Type B pancreatic cell (in vitro differentiated cells): Measurements from ENCODE around the gene OR56A1. TPM values are rescaled to one million over a fixed set of nuclear protein-coding genes. Genes with fewer than 3 reads are reported as not detected.
"Not testable (repeated sequence)": the region's sequence is repeated elsewhere in the genome, so short reads cannot be mapped to it uniquely, and the experiment has no call there.

Experiments used
- DNase-seq: peaks from one replicate; pipeline ENCODE4 v3.0.0; 2021; ENCODE audit warnings: mixed read lengths; ENCODE audit not compliant: unreplicated experiment; ENCODE audit errors: extremely low spot score
- H3K27ac Mint-ChIP-seq: 2 replicates; pipeline ENCODE4 v1.8.0; 2021; ENCODE audit warnings: mild to moderate bottlenecking, mixed read lengths
- H3K27me3 Mint-ChIP-seq: 2 replicates; pipeline ENCODE4 v1.8.0; 2021; ENCODE audit warnings: mixed read lengths
- H3K36me3 Mint-ChIP-seq: 2 replicates; pipeline ENCODE4 v1.8.0; 2021; ENCODE audit warnings: mixed read lengths
- H3K4me1 Mint-ChIP-seq: one replicate; pipeline ENCODE4 v1.8.0; 2021; ENCODE audit warnings: mixed read lengths; ENCODE audit not compliant: unreplicated experiment
- H3K4me3 Mint-ChIP-seq: 2 replicates; pipeline ENCODE4 v1.8.0; 2021; ENCODE audit warnings: mild to moderate bottlenecking, mixed read lengths
- H3K9me3 Mint-ChIP-seq: 2 replicates; pipeline ENCODE4 v1.8.0; 2021; ENCODE audit warnings: mixed read lengths
- long read RNA-seq: library from polyadenylated mRNA; unstranded; transcript quantifications from one replicate; pipeline ENCODE4 v2.0.0, GENCODE V29; 2020
- total RNA-seq: library from RNA; stranded (reverse); gene quantifications from 2 replicates; pipeline ENCODE4 v1.2.1, GENCODE V29; 2021; ENCODE audit warnings: low replicate concordance
- TF ChIP-seq, protein P1 (sequence below): fragments of 200-600 bp; sonication (generic); conservative IDR thresholded peaks from 2 replicates; pipeline ENCODE4 v1.5.0; 2021; ENCODE audit warnings: antibody characterized with exemption, mild to moderate bottlenecking

Gene OR56A1, protein sequence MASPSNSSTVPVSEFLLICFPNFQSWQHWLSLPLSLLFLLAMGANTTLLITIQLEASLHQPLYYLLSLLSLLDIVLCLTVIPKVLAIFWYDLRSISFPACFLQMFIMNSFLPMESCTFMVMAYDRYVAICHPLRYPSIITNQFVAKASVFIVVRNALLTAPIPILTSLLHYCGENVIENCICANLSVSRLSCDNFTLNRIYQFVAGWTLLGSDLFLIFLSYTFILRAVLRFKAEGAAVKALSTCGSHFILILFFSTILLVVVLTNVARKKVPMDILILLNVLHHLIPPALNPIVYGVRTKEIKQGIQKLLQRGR
- not detected in 2 replicates for total RNA-seq
- long read RNA-seq, result 0 reads

DNA sequence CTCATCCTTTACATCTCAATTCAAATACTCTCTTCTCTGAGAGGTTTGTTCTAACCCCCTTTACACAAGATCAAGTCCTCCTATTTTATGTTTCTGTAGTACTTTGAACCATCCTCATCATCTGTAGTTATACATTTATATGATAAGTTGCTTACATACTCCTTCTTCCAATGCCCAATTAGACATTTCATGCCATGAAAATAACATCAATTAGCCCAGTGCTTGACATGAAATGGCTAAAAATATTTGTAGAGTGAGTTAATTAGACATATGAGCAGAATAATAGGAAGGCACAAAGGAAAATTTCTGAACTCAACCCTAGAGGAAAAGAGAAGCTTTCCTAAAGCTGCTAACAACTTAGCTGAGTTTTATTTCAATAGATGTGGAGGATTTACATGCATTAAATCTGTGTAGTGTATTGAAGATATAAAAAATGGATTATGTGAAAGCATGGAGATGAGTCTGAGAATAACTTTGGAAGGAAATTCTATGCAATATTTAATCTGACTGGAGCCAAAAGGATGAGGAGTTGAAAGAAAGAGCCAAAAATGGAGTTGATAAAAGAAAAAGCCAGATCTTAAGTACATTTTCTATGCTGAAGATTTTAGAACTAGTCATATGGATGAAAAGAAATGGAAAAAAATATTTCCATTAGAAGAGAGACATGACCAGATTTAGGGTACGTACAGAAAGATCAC, at the start of gene OR56A1:
TSS of gene OR56A1 (minus strand) at position 51 of the 698 bp plus-strand sequence. CDS start 3,066 bp downstream, outside the sequence.
- H3K4me3 Mint-ChIP-seq, result no peak within 1 kb of the TSS
- TF ChIP-seq, protein P1, sequence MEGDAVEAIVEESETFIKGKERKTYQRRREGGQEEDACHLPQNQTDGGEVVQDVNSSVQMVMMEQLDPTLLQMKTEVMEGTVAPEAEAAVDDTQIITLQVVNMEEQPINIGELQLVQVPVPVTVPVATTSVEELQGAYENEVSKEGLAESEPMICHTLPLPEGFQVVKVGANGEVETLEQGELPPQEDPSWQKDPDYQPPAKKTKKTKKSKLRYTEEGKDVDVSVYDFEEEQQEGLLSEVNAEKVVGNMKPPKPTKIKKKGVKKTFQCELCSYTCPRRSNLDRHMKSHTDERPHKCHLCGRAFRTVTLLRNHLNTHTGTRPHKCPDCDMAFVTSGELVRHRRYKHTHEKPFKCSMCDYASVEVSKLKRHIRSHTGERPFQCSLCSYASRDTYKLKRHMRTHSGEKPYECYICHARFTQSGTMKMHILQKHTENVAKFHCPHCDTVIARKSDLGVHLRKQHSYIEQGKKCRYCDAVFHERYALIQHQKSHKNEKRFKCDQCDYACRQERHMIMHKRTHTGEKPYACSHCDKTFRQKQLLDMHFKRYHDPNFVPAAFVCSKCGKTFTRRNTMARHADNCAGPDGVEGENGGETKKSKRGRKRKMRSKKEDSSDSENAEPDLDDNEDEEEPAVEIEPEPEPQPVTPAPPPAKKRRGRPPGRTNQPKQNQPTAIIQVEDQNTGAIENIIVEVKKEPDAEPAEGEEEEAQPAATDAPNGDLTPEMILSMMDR, result no peak
- no peaks in the 10 kb centered on the region for H3K27me3 Mint-ChIP-seq
- no peaks in the 10 kb centered on the region for H3K36me3 Mint-ChIP-seq
- no peak within 1 kb of the TSS for H3K27ac Mint-ChIP-seq
- no peaks in the 10 kb centered on the region for H3K4me1 Mint-ChIP-seq
- no peaks in the 10 kb centered on the region for H3K9me3 Mint-ChIP-seq
- no peak for DNase-seq

DNA sequence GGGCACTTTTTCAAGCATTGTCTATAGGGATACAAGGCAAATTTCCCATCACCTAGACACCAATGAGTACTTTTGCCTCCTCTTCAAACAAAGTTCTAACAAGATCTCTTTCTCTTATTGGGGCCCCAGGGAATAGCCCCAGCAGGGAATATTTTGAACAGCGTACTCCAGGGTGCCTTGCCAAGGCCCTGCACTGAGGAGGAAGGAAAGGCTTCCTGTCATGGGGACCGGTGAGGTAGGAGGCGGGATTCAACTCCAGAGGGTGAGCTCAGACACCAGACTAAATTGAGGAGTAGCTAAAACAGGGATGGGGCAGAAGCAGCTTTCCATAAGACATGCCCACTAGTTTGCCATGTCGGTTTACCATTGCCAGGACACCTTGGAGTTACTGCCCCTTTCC, 48.9 kb upstream of the OR56A1 start:
- no peaks in the 10 kb centered on the region for H3K4me1 Mint-ChIP-seq
- DNase-seq, result no peak
- no peaks in the 10 kb centered on the region for H3K36me3 Mint-ChIP-seq
- TF ChIP-seq, protein P1, result no peak
- no peak overlapping the region for H3K27ac Mint-ChIP-seq
- H3K9me3 Mint-ChIP-seq, result no peaks in the 10 kb centered on the region
- H3K27me3 Mint-ChIP-seq, result no peaks in the 10 kb centered on the region
- H3K4me3 Mint-ChIP-seq, result no peak overlapping the region

DNA sequence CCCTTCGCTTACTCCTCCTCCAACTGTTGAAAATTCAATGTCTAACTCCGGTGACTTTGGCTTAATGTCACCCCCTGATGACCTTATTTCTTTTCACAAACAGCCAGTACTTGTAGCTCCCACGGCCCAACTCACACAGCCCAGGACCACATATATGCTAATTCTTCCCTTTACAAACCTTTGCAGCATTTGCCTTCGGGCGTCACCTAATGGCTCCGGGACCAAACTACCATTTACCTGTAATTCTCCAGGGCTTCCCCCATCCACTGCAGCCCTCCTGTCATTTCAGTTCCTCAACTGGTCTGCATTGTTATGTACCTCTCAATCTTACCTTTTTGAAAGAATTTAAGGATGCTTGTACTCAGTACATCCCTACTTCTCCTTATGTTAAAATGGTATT, 47.2 kb upstream of the OR56A1 start:
- Mint-ChIP-seq H3K9me3 (no peaks in the 10 kb centered on the region), H3K4me1 (no peaks in the 10 kb centered on the region), H3K27ac (no peak overlapping the region), H3K36me3 (no peaks in the 10 kb centered on the region), H3K4me3 (no peak overlapping the region), H3K27me3 (no peaks in the 10 kb centered on the region)
- TF ChIP-seq, protein P1, result no peak
- DNase-seq, result no peak

DNA sequence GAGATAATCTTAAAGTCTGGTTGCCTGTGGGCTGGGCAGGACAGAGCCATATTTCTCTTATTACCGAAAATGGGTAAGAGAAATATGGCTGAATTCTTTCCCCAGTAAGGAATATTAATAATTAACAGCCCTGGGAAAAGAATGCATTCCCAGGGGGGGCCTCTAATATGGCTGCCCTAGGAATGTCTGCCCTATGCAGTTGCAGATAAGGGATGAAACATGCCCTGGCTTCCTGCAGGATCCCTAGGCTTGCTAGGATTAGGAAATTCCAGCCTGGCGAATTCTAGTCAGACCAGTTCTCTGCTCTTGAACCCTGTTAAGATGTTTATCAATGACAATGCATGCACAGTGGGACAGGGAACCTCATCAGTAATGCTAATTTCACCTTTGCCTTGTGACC, 45.9 kb upstream of the OR56A1 start:
- not testable (repeated sequence) for H3K27me3 Mint-ChIP-seq, DNase-seq, H3K27ac Mint-ChIP-seq, H3K4me3 Mint-ChIP-seq, H3K36me3 Mint-ChIP-seq, H3K9me3 Mint-ChIP-seq, H3K4me1 Mint-ChIP-seq

DNA sequence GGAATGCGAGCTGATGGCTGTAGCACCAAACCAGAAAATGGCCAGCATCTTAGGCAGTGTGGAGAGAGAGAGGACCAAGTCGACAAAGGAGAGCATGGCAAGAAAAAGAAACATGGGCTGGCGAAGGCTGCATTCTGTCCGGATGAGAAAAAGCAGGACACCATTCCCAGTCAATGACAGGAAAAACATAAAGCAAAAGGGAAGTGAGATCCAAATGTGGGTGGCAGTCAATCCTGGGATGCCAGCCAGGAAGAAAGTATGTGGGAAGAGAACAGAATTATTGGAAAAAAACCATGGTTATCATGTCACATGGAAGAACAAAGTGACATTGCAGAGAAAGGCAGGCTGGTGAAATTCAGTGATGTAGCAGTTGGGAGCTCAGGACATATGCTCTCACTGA, 36.9 kb upstream of the OR56A1 start:
- H3K27me3 Mint-ChIP-seq, result no peaks in the 10 kb centered on the region
- TF ChIP-seq, protein P1, result no peak
- H3K27ac Mint-ChIP-seq, result no peak overlapping the region
- DNase-seq, result no peak
- no peaks in the 10 kb centered on the region for H3K36me3 Mint-ChIP-seq
- no peaks in the 10 kb centered on the region for H3K4me1 Mint-ChIP-seq
- H3K4me3 Mint-ChIP-seq, result no peak overlapping the region
- no peaks in the 10 kb centered on the region for H3K9me3 Mint-ChIP-seq

DNA sequence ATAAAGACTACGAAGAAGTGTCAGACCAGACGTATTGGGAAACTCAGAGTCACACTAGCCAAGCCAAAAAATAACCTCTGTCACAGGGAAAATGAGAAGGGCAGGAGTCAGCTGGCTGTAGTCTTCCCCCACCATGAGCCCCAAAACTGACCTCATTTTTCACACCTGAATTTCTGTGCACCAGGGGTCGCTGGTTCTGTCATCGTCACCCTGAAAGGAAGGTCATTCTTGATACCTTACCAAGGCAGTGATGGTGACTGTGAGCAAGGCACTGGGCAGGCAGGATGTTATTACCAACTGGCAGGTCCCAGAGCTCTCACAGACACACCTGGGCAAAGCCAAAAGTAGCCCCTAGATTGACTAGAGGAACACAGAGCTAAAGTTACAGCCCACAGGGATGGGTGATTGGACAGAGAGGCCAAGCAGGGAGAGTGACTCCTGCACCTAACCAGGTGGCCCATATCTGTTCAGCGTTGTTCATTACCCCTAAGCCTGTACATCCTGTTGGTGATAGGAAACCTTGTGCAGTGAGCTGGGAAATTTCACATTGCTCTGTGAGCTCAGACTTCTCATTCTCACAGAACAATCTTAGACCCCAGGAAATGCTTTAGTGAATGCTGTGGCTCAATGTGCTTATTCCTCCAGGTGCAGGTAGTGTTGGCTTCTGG, 32.3 kb upstream of the OR56A1 start:
- TF ChIP-seq, protein P1, result no peak
- Mint-ChIP-seq H3K9me3 (no peaks in the 10 kb centered on the region), H3K4me3 (no peak overlapping the region), H3K4me1 (no peaks in the 10 kb centered on the region), H3K27me3 (peaks cover 7% of the 10 kb centered on the region), H3K36me3 (no peaks in the 10 kb centered on the region), H3K27ac (no peak overlapping the region)
- DNase-seq, result no peak
